SK-MEL-5 (cell line): ENCODE results near the gene ADCYAP1. TPM values are rescaled to one million over a fixed set of nuclear protein-coding genes. Genes with fewer than 3 reads are reported as not detected.
"Not testable (repeated sequence)": the region's sequence is repeated elsewhere in the genome, so short reads cannot be mapped to it uniquely, and the experiment has no call there.

Source experiments
- DNase-seq: peaks from one replicate; pipeline ENCODE4 v3.0.0-alpha.2; 2016; ENCODE audit warnings: low read depth, low spot score
- in situ Hi-C: cut with HindIII; loops from 2 replicates; pipeline ENCODE4 v1.10.0; 2016; ENCODE audit warnings: low sequenced_read_pairs, high pct_unique_total_duplicates, low pct_unique_long_range_greater_than_20kb
- polyA plus RNA-seq, 2 experiments: library from polyadenylated mRNA; depleted of rRNA; stranded (reverse); fragments of >200 nt; gene quantifications; 2 replicates each; pipeline ENCODE4 v1.2.3, GENCODE V29; 2015
- total RNA-seq: library from RNA; depleted of rRNA; stranded (reverse); fragments of >200 nt; shearing (Covaris generic); gene quantifications from 2 replicates; pipeline ENCODE4 v1.2.3, GENCODE V29; 2014; rRNA removed

ADCYAP1 gene
- not detected in 2 replicates for total RNA-seq
- not detected in 2 replicates for polyA plus RNA-seq (2015; cell fraction: cytosol; rRNA removed)
- 0.11 and 0.15 TPM in 2 replicates for polyA plus RNA-seq (2015; cell fraction: nucleus; rRNA removed)

GRCh38 chr18:904218-905090, at the start of gene ADCYAP1:
TSS of gene ADCYAP1 (plus strand) at chr18:904871. CDS start at chr18:905387, 516 bp downstream.
- DNase-seq, result peak; percentile 11
- in situ Hi-C loops, result no loop called here

GRCh38 chr18:857986-858385, 46.7 kb upstream of the ADCYAP1 start:
- no peak for DNase-seq
- in situ Hi-C loops, result no loop called here

- in situ Hi-C loops, result no loop called here
- DNase-seq, result peak; percentile 75
These were observed 39.8 kb upstream of the ADCYAP1 start for GRCh38 chr18:864872-865273.

- DNase-seq, result no peak
- in situ Hi-C loops, result no loop called here
These were observed 37.4 kb upstream of the ADCYAP1 start for GRCh38 chr18:867257-867656.

GRCh38 chr18:873426-873825, 31.2 kb upstream of the ADCYAP1 start:
- in situ Hi-C loops, DNase-seq: not testable (repeated sequence)

GRCh38 chr18:875912-876311, 28.8 kb upstream of the ADCYAP1 start:
- in situ Hi-C loops, result no loop called here
- no peak for DNase-seq

- DNase-seq, result no peak
- in situ Hi-C loops, result no loop called here
These were observed 27.4 kb upstream of the ADCYAP1 start for GRCh38 chr18:877238-877637.

- peak; percentile 54 for DNase-seq
- in situ Hi-C loops, result no loop called here
These were observed 18.6 kb upstream of the ADCYAP1 start for GRCh38 chr18:886076-886475.

GRCh38 chr18:887716-888115, 17.0 kb upstream of the ADCYAP1 start:
- in situ Hi-C loops, result no loop called here
- no peak for DNase-seq

- no peak for DNase-seq
- in situ Hi-C loops, result no loop called here
These were observed 12.4 kb upstream of the ADCYAP1 start for GRCh38 chr18:892316-892715.

GRCh38 chr18:896315-896714, 8.4 kb upstream of the ADCYAP1 start:
- in situ Hi-C loops, result no loop called here
- no peak for DNase-seq

- DNase-seq, result no peak
- in situ Hi-C loops, result no loop called here
These were observed 2.9 kb upstream of the ADCYAP1 start for GRCh38 chr18:901761-902160.

- peak; percentile 48 for DNase-seq
- in situ Hi-C loops, result no loop called here
These were observed 2.4 kb upstream of the ADCYAP1 start for GRCh38 chr18:902229-902628.

GRCh38 chr18:903701-904100, 970 bp upstream of the ADCYAP1 start:
- in situ Hi-C loops, result no loop called here

GRCh38 chr18:905307-905947, 756 bp downstream of the ADCYAP1 start:
- DNase-seq, result no peak
- in situ Hi-C loops, result no loop called here

More at GRCh38 chr18:903701-904100, 970 bp upstream of the ADCYAP1 start:
- peak; percentile 43 for DNase-seq

GRCh38 chr18:905948-906415, 1.3 kb downstream of the ADCYAP1 start:
- DNase-seq, result no peak
- in situ Hi-C loops, result no loop called here

GRCh38 chr18:906416-907114, 1.9 kb downstream of the ADCYAP1 start:
- DNase-seq, result peak; percentile 5
- in situ Hi-C loops, result no loop called here
